Skin of body (tissue), 1 donor: ENCODE data around the gene RIMOC1. TPM values are rescaled to one million over a fixed set of nuclear protein-coding genes. Genes with fewer than 3 reads are reported as not detected.

Source experiments
- total RNA-seq: library from RNA; depleted of rRNA; stranded (reverse); fragments of >200 nt; gene quantifications from one replicate; pipeline ENCODE4 v1.2.3, GENCODE V29; 2014

The RIMOC1 gene
- total RNA-seq, 1 donor from 2014 or later: 16.3 TPM

Other genes starting within 250 kb of the RIMOC1 start
- 32.5 TPM for gene OXCT1, start 33.9 kb upstream of the RIMOC1 start, total RNA-seq
- 14.1 TPM for gene FBXO4, start 20.9 kb downstream of the RIMOC1 start, total RNA-seq